ENCODE results near the gene CFL2. TPM values are rescaled to one million over a fixed set of nuclear protein-coding genes. Genes with fewer than 3 reads are reported as not detected.
A peak's percentile ranks its signal among the peaks of the same experiment; 100 is the strongest.

The CFL2 gene
- total RNA-seq, 4 donors from 2014 or later = 229 to 307 (median 268) TPM

DNA sequence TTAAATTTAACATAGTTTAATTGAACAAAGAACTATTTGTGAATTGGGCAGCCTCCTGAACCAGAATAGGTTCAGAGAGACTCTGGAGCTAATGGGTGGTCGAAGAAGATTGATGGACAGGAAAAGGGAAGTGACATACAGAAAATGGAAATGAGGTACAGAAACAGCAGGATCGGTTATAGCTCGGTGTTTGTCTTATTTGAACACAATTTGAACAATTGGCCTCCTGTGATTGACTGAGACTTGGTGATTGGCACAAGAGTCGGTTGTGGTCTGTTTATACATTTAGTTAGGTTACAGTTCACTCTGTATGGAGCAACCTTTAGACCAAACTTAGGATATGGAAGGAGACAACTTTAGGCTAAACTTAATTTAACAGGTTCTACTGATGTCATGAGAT is 18.4 kb upstream of the CFL2 start:
- Histone ChIP-seq H3K4me3 (no peak overlapping the region), H3K9me3 (no peaks in the 10 kb centered on the region), H3K27ac (no peak overlapping the region), H3K36me3 (no peaks in the 10 kb centered on the region), H3K4me1 (no peaks in the 10 kb centered on the region), H3K27me3 (no peaks in the 10 kb centered on the region)
- TF ChIP-seq EP300 (IDR thresholded peaks at IDR 0.05) (no peak), POLR2AphosphoS5 (IDR thresholded peaks at IDR 0.05) (no peak), CTCF (IDR thresholded peaks at IDR 0.05) (no peak), POLR2A (IDR thresholded peaks at IDR 0.05) (no peak)
- WGBS, 2 donors (ENCODE audit: low coverage in 1 of 2) = 60 to 64% methylated on average over 4 of the region's 4 CpGs
- no peak for ATAC-seq

GRCh38 chr14:34723867-34724266 is 9.5 kb upstream of the CFL2 start:
- Histone ChIP-seq H3K27ac (no peak overlapping the region), H3K4me1 (peaks cover 0 to 8% (median 0%) of the 10 kb centered on the region in 3 donors), H3K9me3 (no peaks in the 10 kb centered on the region), H3K27me3 (no peaks in the 10 kb centered on the region), H3K4me3 (no peak overlapping the region), H3K36me3 (no peaks in the 10 kb centered on the region)
- ATAC-seq = no peak
- TF ChIP-seq POLR2A (IDR thresholded peaks at IDR 0.05) (no peak), EP300 (IDR thresholded peaks at IDR 0.05) (no peak), POLR2AphosphoS5 (IDR thresholded peaks at IDR 0.05) (no peak), CTCF (IDR thresholded peaks at IDR 0.05) (no peak)
- WGBS, 2 donors (ENCODE audit: low coverage in 1 of 2) = 90 to 94% methylated on average over 3 of the region's 3 CpGs

DNA sequence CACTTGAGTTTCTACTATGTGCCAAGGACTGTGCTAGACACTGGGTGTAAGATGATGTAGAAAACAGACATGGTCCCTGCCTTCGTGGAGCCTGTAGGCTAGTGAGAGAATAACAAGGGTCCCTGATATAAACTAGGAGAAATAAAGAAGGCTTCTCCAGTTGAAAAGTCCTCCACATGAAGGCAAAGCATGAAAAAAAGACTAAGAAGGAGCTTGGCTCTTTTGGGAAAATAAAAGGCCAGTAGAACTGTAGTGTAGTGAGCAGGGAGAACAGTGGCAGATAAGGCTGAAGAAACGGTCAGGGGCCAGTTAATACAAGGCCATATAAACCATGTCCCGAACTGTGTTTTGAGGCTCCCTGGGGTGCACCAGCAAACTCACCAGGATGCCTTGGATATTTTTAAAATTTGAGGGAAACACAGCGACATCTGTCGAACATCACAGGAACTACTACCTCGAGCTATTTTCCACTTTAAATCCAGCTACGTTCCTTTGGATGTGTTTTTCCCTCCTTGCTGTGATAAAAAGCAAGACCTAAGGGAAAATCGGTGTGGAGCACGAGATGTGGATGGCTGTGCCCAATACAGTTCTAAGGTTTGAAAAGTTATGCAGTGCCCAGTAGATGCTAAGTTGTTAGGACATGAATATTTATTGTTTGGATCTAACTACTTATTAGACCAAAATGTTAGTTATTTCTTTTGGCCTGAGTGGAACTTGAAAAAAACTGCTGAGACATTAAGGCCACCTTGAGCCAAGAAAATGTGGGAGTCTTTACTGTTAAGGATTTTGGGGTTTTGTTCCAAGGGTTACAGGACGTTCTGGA is 8.5 kb upstream of the CFL2 start:
- Histone ChIP-seq H3K9me3 (no peaks in the 10 kb centered on the region), H3K27me3 (no peaks in the 10 kb centered on the region), H3K27ac (no peak overlapping the region), H3K4me3 (no peak overlapping the region), H3K4me1 (peaks cover 0 to 8% (median 0%) of the 10 kb centered on the region in 3 donors), H3K36me3 (no peaks in the 10 kb centered on the region)
- ATAC-seq = peak; percentile 36
- TF ChIP-seq POLR2AphosphoS5 (IDR thresholded peaks at IDR 0.05) (no peak), POLR2A (IDR thresholded peaks at IDR 0.05) (no peak), EP300 (IDR thresholded peaks at IDR 0.05) (no peak), CTCF (IDR thresholded peaks at IDR 0.05) (peak; percentile 82 to 87 (median 84))
- 6 to 12% methylated on average over 10 of the region's 10 CpGs for WGBS, 2 donors (ENCODE audit: low coverage in 1 of 2)

DNA sequence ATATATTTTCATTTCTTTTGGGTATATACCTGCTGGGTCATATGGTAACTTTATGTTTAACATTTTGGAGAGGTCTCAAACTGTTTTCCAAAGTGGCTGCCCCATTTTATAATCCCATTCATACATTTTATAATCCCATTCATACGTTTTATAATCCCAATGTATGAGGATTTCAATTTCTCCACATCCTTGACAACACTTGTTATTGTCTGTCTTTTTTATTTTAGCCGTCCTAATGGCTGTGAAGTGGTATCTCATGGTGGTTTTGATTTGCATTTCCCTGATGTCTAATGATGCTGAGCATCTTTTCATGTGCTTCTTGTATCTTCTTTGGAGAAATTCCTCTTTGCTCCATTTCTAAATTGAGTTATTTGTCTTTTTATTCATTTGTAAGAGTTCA is 6.7 kb upstream of the CFL2 start:
- ATAC-seq = no peak
- WGBS, 2 donors (ENCODE audit: low coverage in 1 of 2) = 92 to 95% methylated on average over 2 of the region's 2 CpGs
- Histone ChIP-seq H3K27ac (no peak overlapping the region), H3K27me3 (no peaks in the 10 kb centered on the region), H3K4me3 (no peak overlapping the region), H3K36me3 (no peaks in the 10 kb centered on the region), H3K9me3 (no peaks in the 10 kb centered on the region), H3K4me1 (peaks cover 0 to 8% (median 0%) of the 10 kb centered on the region in 3 donors)
- TF ChIP-seq POLR2A (IDR thresholded peaks at IDR 0.05) (no peak), CTCF (IDR thresholded peaks at IDR 0.05) (no peak), EP300 (IDR thresholded peaks at IDR 0.05) (no peak), POLR2AphosphoS5 (IDR thresholded peaks at IDR 0.05) (no peak)

DNA sequence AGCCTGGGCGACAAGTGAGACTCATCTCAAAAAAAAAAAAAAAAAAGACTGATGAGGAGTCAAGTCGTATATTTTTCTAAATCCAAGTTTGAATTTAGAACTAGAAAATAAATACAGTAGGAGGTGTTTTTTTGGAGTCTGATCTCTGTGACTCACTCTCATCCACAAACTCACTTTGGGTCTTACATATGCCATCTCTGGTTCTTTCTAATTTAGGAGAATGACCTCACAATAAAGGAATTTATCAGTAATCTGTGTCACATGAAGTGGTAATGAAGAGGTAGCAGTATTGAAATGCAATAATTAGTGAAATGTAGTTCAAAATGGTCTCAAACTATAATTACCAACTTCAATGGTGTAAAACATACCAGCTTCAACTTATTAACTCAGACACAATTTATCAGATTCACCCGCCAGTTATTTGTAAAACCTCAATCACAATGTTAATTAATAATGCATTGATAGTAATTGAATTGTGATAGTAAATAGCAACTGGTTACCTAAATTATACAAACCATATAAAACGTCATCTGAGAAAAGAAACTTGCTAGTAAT is 4.4 kb upstream of the CFL2 start:
- peaks cover 0 to 20% (median 0%) of the 10 kb centered on the region in 3 donors for H3K4me1 ChIP-seq
- no peak overlapping the region for H3K27ac ChIP-seq
- TF ChIP-seq CTCF (IDR thresholded peaks at IDR 0.05) (no peak), EP300 (IDR thresholded peaks at IDR 0.05) (no peak), POLR2AphosphoS5 (IDR thresholded peaks at IDR 0.05) (no peak), POLR2A (IDR thresholded peaks at IDR 0.05) (no peak)
- WGBS, 2 donors (ENCODE audit: low coverage in 1 of 2) = 50 to 66% methylated on average over 3 to 4 of the region's 4 CpGs
- no peaks in the 10 kb centered on the region for H3K36me3 ChIP-seq
- no peaks in the 10 kb centered on the region for H3K27me3 ChIP-seq
- ATAC-seq = no peak
- H3K9me3 ChIP-seq = no peaks in the 10 kb centered on the region
- H3K4me3 ChIP-seq = no peak overlapping the region

Measured in gastroesophageal sphincter (tissue), 4 donors.